Endothelial cell of umbilical vein (primary cell): ENCODE measurements around the gene FNDC3A. TPM values are rescaled to one million over a fixed set of nuclear protein-coding genes. Genes with fewer than 3 reads are reported as not detected.

Experiments
- BruUV-seq: library from RNA; stranded (reverse); fragments of 400-500 nt; replicated peaks from 2 replicates; lab custom pipeline; 2021; lab: Mats Ljungman, UMichigan
- CTCF ChIA-PET: fragments of 300-600, 350-600 bp; sonication (Branson Sonifier 250); formaldehyde crosslinking; loops from one replicate; lab custom pipeline; 2021; ENCODE audit warnings: antibody characterized with exemption, inconsistent platforms; lab: Charles Lee
- POLR2A ChIA-PET: fragments of 300-600, 350-600 bp; sonication (Branson Sonifier 250); formaldehyde crosslinking; loops from one replicate; lab custom pipeline; 2021; ENCODE audit warnings: antibody characterized with exemption, inconsistent platforms; lab: Charles Lee
- DNase-seq: peaks from one replicate; pipeline ENCODE4 v3.0.0-alpha.2; 2011; ENCODE audit warnings: low read depth, low spot score
- FAIRE-seq: peaks from 2 replicates; lab custom pipeline; 2011; peaks lifted over from hg19 to GRCh38; lab: Jason Lieb, UNC
- H2AFZ ChIP-seq: 2 replicates; pipeline ENCODE4 v1.6.0; 2012; ENCODE audit warnings: low read depth, low read length, control low read depth, inconsistent platforms
- H3K27ac ChIP-seq: 2 replicates; pipeline ENCODE4 v1.5.1; 2011; ENCODE audit warnings: low read depth, mild to moderate bottlenecking, control low read depth, low read length, moderate library complexity; ENCODE audit not compliant: insufficient read depth
- H3K27me3 ChIP-seq, 2 experiments: 2 replicates each; pipeline versions ENCODE4 v1.6.0 to v1.6.1; 2011; ENCODE audit warnings: low read length in 2 of 2, mixed read lengths in 1 of 2; ENCODE audit not compliant: control insufficient read depth in 2 of 2, insufficient read depth in 2 of 2
- H3K36me3 ChIP-seq, 2 experiments: 2 replicates in 1 of 2; 3 replicates in 1 of 2; pipeline ENCODE4 v1.5.1; 2011; ENCODE audit warnings: low read length in 2 of 2, mild to moderate bottlenecking in 1 of 2, moderate library complexity in 1 of 2; ENCODE audit not compliant: control insufficient read depth in 2 of 2, insufficient read depth in 2 of 2; ENCODE audit errors: extremely low read depth in 1 of 2
- H3K4me1 ChIP-seq: 3 replicates; pipeline ENCODE4 v1.5.1; 2011; ENCODE audit warnings: mild to moderate bottlenecking, low read length; ENCODE audit not compliant: control insufficient read depth, insufficient read depth; ENCODE audit errors: extremely low read depth
- H3K4me2 ChIP-seq: 2 replicates; pipeline ENCODE4 v1.6.1; 2011; ENCODE audit warnings: low read length, control low read depth, mixed read lengths; ENCODE audit not compliant: insufficient read depth
- H3K4me3 ChIP-seq, 3 experiments: fragments of 200-600 bp in 1 of 3; sonication (generic), shearing (Covaris generic) in 1 of 3; replicated peaks in 1 of 3; 2 replicates each; pipeline ENCODE4 v1.5.1; 2011 to 2016; ENCODE audit warnings: control low read depth in 3 of 3, low read length in 3 of 3, mild to moderate bottlenecking in 2 of 3, inconsistent platforms in 1 of 3, low read depth in 1 of 3, moderate library complexity in 1 of 3; ENCODE audit not compliant: insufficient read depth in 1 of 3
- H3K79me2 ChIP-seq: 2 replicates; pipeline ENCODE4 v1.6.0; 2012; ENCODE audit warnings: low read length, inconsistent platforms; ENCODE audit not compliant: control insufficient read depth, insufficient read depth
- H3K9ac ChIP-seq: replicated peaks from 2 replicates; pipeline ENCODE3; 2011; ENCODE audit warnings: low read length, control low read depth; ENCODE audit not compliant: insufficient read depth; ENCODE audit errors: extremely low read depth
- H3K9me1 ChIP-seq: replicated peaks from 3 replicates; pipeline ENCODE4 v1.6.0; 2011; ENCODE audit warnings: mild to moderate bottlenecking, low read length; ENCODE audit not compliant: control insufficient read depth, insufficient read depth; ENCODE audit errors: extremely low read depth
- H3K9me3 ChIP-seq: replicated peaks from 2 replicates; pipeline ENCODE4 v1.5.1; 2012; ENCODE audit warnings: low read length, inconsistent platforms; ENCODE audit not compliant: control insufficient read depth, insufficient read depth
- H4K20me1 ChIP-seq: replicated peaks from 2 replicates; pipeline ENCODE3; 2011; ENCODE audit warnings: mild to moderate bottlenecking, low read length; ENCODE audit not compliant: control insufficient read depth, insufficient read depth; ENCODE audit errors: extremely low read depth
- CTCF ChIP-seq, 2 donors: IDR thresholded peaks; 1 replicate in 1 of 2; 2 replicates in 1 of 2; pipeline ENCODE4 v1.5.1; 2011; ENCODE audit warnings: low read length in 2 of 2, mild to moderate bottlenecking in 2 of 2, moderate library complexity in 2 of 2, control low read depth in 1 of 2, inconsistent platforms in 1 of 2, low read depth in 1 of 2; ENCODE audit not compliant: insufficient read depth in 1 of 2; ENCODE audit errors: extremely low read depth in 1 of 2
- EZH2 ChIP-seq: IDR thresholded peaks from 2 replicates; pipeline ENCODE4 v1.6.1; 2012; ENCODE audit warnings: borderline replicate concordance, low read depth, mild to moderate bottlenecking, moderate library complexity, low read length, inconsistent platforms; ENCODE audit not compliant: severe bottlenecking
- FOS ChIP-seq: IDR thresholded peaks from 2 replicates; pipeline ENCODE4 v1.6.1; 2011; ENCODE audit warnings: mild to moderate bottlenecking, low read length, moderate library complexity, borderline replicate concordance; ENCODE audit not compliant: insufficient read depth
- GATA2 ChIP-seq: IDR thresholded peaks from 2 replicates; pipeline ENCODE4 v1.7.0; 2011; ENCODE audit warnings: low read depth, mild to moderate bottlenecking, moderate library complexity, mixed read lengths, low read length; ENCODE audit not compliant: insufficient read length, insufficient read depth
- JUN ChIP-seq: IDR thresholded peaks from 2 replicates; pipeline ENCODE4 v1.6.1; 2011; ENCODE audit warnings: borderline replicate concordance, low read depth; ENCODE audit not compliant: insufficient read length, insufficient read depth
- MAX ChIP-seq: IDR thresholded peaks from 2 replicates; pipeline ENCODE4 v1.6.1; 2011; ENCODE audit not compliant: insufficient read depth, insufficient read length
- MYC ChIP-seq: IDR thresholded peaks from one replicate; pipeline ENCODE4 v1.6.1; 2011; ENCODE audit warnings: mild to moderate bottlenecking, low read depth, low read length
- POLR2A ChIP-seq: IDR thresholded peaks from 2 replicates; pipeline ENCODE4 v1.6.1; 2012; ENCODE audit warnings: low read depth, mild to moderate bottlenecking, control low read depth, low read length
- POLR2AphosphoS5 ChIP-seq: IDR thresholded peaks from 2 replicates; pipeline ENCODE4 v1.6.1; 2012; ENCODE audit warnings: low read depth, mild to moderate bottlenecking, control low read depth, low read length, moderate library complexity; ENCODE audit not compliant: insufficient read depth
- dilution Hi-C: fragments of 300-500 bp; cut with MboI; formaldehyde crosslinking; loops from one replicate; pipeline ENCODE4 v1.15.0; 2019; ENCODE audit warnings: low sequenced_read_pairs; ENCODE audit not compliant: extremely low pct_ligation_motif_present
- intact Hi-C: fragments of 100-400 bp; cut with micrococcal nuclease; formaldehyde crosslinking; loops from one replicate; pipeline ENCODE4 v1.10.0; 2022
- polyA plus RNA-seq, 4 experiments: library from polyadenylated mRNA; depleted of rRNA in 3 of 4; stranded (reverse) in 3 of 4; unstranded in 1 of 4; fragments of >200 nt; gene quantifications; 2 replicates each; pipeline versions ENCODE4 v1.2.1 to v1.2.3, GENCODE V29; 2011 to 2012; ENCODE audit warnings: missing spikeins in 1 of 4
- total RNA-seq: library from RNA; stranded (reverse); gene quantifications from 2 replicates; pipeline ENCODE4 v1.2.3, GENCODE V29; 2021

FNDC3A gene
- total and polyA plus RNA-seq, 2 donors (not counting 3 experiments of a cell fraction or from before 2014, with no cell fraction given), result 26.3 to 50.8 TPM

- peak in 1 of 2 donors; percentile 9 for TF ChIP-seq CTCF (IDR thresholded peaks at IDR 0.05; ENCODE audit: extremely low read depth in 1 of 2, insufficient read depth in 1 of 2, low read depth in 1 of 2, low read length in 2 of 2)
- TF ChIP-seq EZH2, result no peak
- peak; percentile 70 for FAIRE-seq
- peak overlapping the region; percentile 90 for H2AFZ ChIP-seq
- peak overlapping the region; percentile 53 to 95 (median 86) for H3K4me3 ChIP-seq
- H3K27me3 ChIP-seq, result peaks cover 0 to 3% of the 10 kb centered on the region in 2 experiments
- peak overlapping the region; percentile 98 for H3K4me2 ChIP-seq
- no peak overlapping the region for H3K27ac ChIP-seq
- H3K36me3 ChIP-seq, result no peaks in the 10 kb centered on the region
- intact Hi-C loops (no loop called here), dilution Hi-C loops (no loop called here)
- BruUV-seq, result no TSS peak
- no peak for DNase-seq
- H3K79me2 ChIP-seq, result peaks cover 9% of the 10 kb centered on the region
- peak overlapping the region; percentile 92 for H3K9ac ChIP-seq
- ChIA-PET CTCF (interaction anchor here (0.7 to 2.9 kb wide), 10 partner anchors 8 to 282 kb away, joined by 3 to 34 read pairs (median 4); no protein-coding TSS in a partner anchor), POLR2A (no interaction called here)
- no peaks in the 10 kb centered on the region for H4K20me1 ChIP-seq
- no peaks in the 10 kb centered on the region for H3K9me1 ChIP-seq
- no peaks in the 10 kb centered on the region for H3K9me3 ChIP-seq
- H3K4me1 ChIP-seq, result peaks cover 13% of the 10 kb centered on the region
Observed at GRCh38 chr13:49248622-49249002, 272.9 kb downstream of the FNDC3A start.

- POLR2A ChIA-PET, result no interaction called here
- dilution Hi-C loops, result no loop called here
Observed at GRCh38 chr13:49251326-49251725, 275.6 kb downstream of the FNDC3A start.

More at GRCh38 chr13:49251326-49251725, 275.6 kb downstream of the FNDC3A start:
- H3K9me1 ChIP-seq, result no peaks in the 10 kb centered on the region
- H4K20me1 ChIP-seq, result no peaks in the 10 kb centered on the region
- TF ChIP-seq EZH2, result no peak
- no peak for TF ChIP-seq CTCF (IDR thresholded peaks at IDR 0.05; ENCODE audit: extremely low read depth in 1 of 2, insufficient read depth in 1 of 2, low read depth in 1 of 2, low read length in 2 of 2)
- TF ChIP-seq MYC, result no peak
- TF ChIP-seq POLR2A, result no peak
- TF ChIP-seq JUN, result no peak
- TF ChIP-seq FOS, result no peak
- no peak for TF ChIP-seq GATA2
- no peak for TF ChIP-seq MAX
- TF ChIP-seq POLR2AphosphoS5, result no peak
- H3K9me3 ChIP-seq, result no peaks in the 10 kb centered on the region
- CTCF ChIA-PET, result interaction anchor here (0.7 kb wide), 1 partner anchor 29 kb away, joined by 3 read pairs; no protein-coding TSS in a partner anchor
- peaks cover 16% of the 10 kb centered on the region for H3K4me1 ChIP-seq
- BruUV-seq, result no TSS peak
- H2AFZ ChIP-seq, result no peak overlapping the region
- H3K4me3 ChIP-seq, result no peak overlapping the region
- no peaks in the 10 kb centered on the region for H3K27me3 ChIP-seq
- FAIRE-seq (no peak), DNase-seq (no peak)
- no peak overlapping the region for H3K9ac ChIP-seq
- peaks cover 4 to 6% of the 10 kb centered on the region in 2 experiments for H3K36me3 ChIP-seq
- H3K27ac ChIP-seq, result no peak overlapping the region
- no peak overlapping the region for H3K4me2 ChIP-seq
- intact Hi-C loops, result no loop called here
- H3K79me2 ChIP-seq, result peaks cover 10% of the 10 kb centered on the region
